ENCODE results near the gene PEX14.

- no peak for TF ChIP-seq ISL1 (CRISPR knock-in tag; IDR thresholded peaks at IDR 0.05)
- no peak for TF ChIP-seq PATZ1 (CRISPR knock-in tag; IDR thresholded peaks at IDR 0.05; ENCODE audit: borderline replicate concordance)
- TF ChIP-seq ZFP30 (CRISPR knock-in tag; IDR thresholded peaks at IDR 0.05), result no peak
These were observed 185.1 kb downstream of the PEX14 start for GRCh38 chr1:10659646-10660540.

Measured in SK-N-SH treated with all-trans-retinoic acid at 6 μM for 48 hours (cell line).